Measurements from ENCODE around the gene WNT10A. TPM values are rescaled to one million over a fixed set of nuclear protein-coding genes. Genes with fewer than 3 reads are reported as not detected.

WNT10A gene
- total RNA-seq, 1 experiment from 2014 or later = 1.5 TPM

GRCh38 chr2:218879776-218880101, 913 bp upstream of the WNT10A start:
- POLR2A ChIA-PET = no interaction called here

GRCh38 chr2:218880859-218881594, 375 bp downstream of the WNT10A start:
- ChIA-PET RAD21 (ENCODE audit: low non-redundant PET in 1 of 2, low total read pairs in 2 of 2, uncharacterized antibody in 2 of 2, unreplicated experiment in 2 of 2) (no interaction called here), CTCF (interaction anchor here (15.1 kb wide), 1 partner anchor 14 kb away, joined by 278 read pairs; no protein-coding TSS in a partner anchor), POLR2A (no interaction called here)
- H3K27ac ChIP-seq (ENCODE audit: low read depth, low read length) = no peak overlapping the region; the same call in 1 of the 2 replicates
- intact Hi-C loops (cut with micrococcal nuclease) = no loop called here
- H4K20me1 ChIP-seq (ENCODE audit: insufficient read depth) = no peaks in the 10 kb centered on the region
- H3K9me3 ChIP-seq (ENCODE audit: control insufficient read depth in 1 of 2, insufficient read depth in 1 of 2, low read depth in 1 of 2, low read length in 2 of 2) = no peaks in the 10 kb centered on the region
- H3K27me3 ChIP-seq (ENCODE audit: insufficient read depth, low read length) = no peaks in the 10 kb centered on the region
- no peaks in the 10 kb centered on the region for H3K79me2 ChIP-seq (ENCODE audit: insufficient read depth, low read length)
- H3K36me3 ChIP-seq (ENCODE audit: control insufficient read depth in 1 of 2, insufficient read depth in 2 of 2, low read length in 2 of 2) = no peaks in the 10 kb centered on the region
- H3K4me2 ChIP-seq (ENCODE audit: low read length) = peak overlapping the region; percentile 79; the same call in 1 of the 2 replicates
- ATAC-seq (no peak), DNase-seq (ENCODE audit: low read depth, low spot score) (no peak)
- TF ChIP-seq POLR2A (IDR thresholded peaks at IDR 0.05; ENCODE audit: borderline replicate concordance, extremely low read depth, insufficient read depth, insufficient read length) (no peak), ZNF274 (IDR thresholded peaks at IDR 0.05; ENCODE audit: low read depth, low read length) (no peak), RAD21 (IDR thresholded peaks at IDR 0.05; ENCODE audit: low read depth) (no peak), SRF (IDR thresholded peaks at IDR 0.05; ENCODE audit: low read depth) (no peak), POLR2AphosphoS5 (IDR thresholded peaks at IDR 0.05; ENCODE audit: low read depth, low read length) (no peak), CBX3 (IDR thresholded peaks at IDR 0.05; ENCODE audit: low read depth) (no peak), SIN3A (IDR thresholded peaks at IDR 0.05; ENCODE audit: low read depth) (no peak), ELF1 (IDR thresholded peaks at IDR 0.05; ENCODE audit: borderline replicate concordance, low read depth) (no peak), TCF7L2 (IDR thresholded peaks at IDR 0.05; ENCODE audit: borderline replicate concordance, extremely low read depth, insufficient read depth, insufficient read length) (no peak), FOSL1 (IDR thresholded peaks at IDR 0.05; ENCODE audit: low read depth) (no peak), EGR1 (IDR thresholded peaks at IDR 0.05; ENCODE audit: low read depth) (no peak), ZFX (IDR thresholded peaks at IDR 0.05) (no peak), JUND (IDR thresholded peaks at IDR 0.05) (no peak), EZH2 (IDR thresholded peaks at IDR 0.05) (no peak), CEBPB (IDR thresholded peaks at IDR 0.05; ENCODE audit: low read depth) (no peak), MAX (IDR thresholded peaks at IDR 0.05) (no peak), EZH2phosphoT487 (IDR thresholded peaks at IDR 0.05; ENCODE audit: borderline replicate concordance) (no peak), ZBTB33 (IDR thresholded peaks at IDR 0.05; ENCODE audit: extremely low read depth, insufficient replicate concordance, low read length) (no peak)
- no peak overlapping the region for H3K9ac ChIP-seq (ENCODE audit: low read length)
- BruUV-seq (replicated peaks) = no TSS peak
- H3K4me3 ChIP-seq (replicated peaks in 1 of 2; ENCODE audit: low read depth in 1 of 2, low read length in 2 of 2) = peak overlapping the region in 1 of 2 experiments; percentile 47; a peak in 2 of 4 replicates
- H2AFZ ChIP-seq (ENCODE audit: low read depth, low read length, poor library complexity, severe bottlenecking) = no peak overlapping the region
- H3K4me1 ChIP-seq (ENCODE audit: control insufficient read depth in 1 of 2, insufficient read depth in 2 of 2, low read length in 2 of 2) = peaks cover 19 to 35% of the 10 kb centered on the region in 2 experiments
- no peaks in the 10 kb centered on the region for H3K9me2 ChIP-seq (ENCODE audit: insufficient read depth)

More at GRCh38 chr2:218879776-218880101, 913 bp upstream of the WNT10A start:
- no peaks in the 10 kb centered on the region for H3K27me3 ChIP-seq (ENCODE audit: insufficient read depth, low read length)
- intact Hi-C loops (cut with micrococcal nuclease) = loop anchor here (5.0 kb wide), 1 partner anchor 238 kb away; no protein-coding TSS in a partner anchor
- BruUV-seq (replicated peaks) = no TSS peak
- H3K27ac ChIP-seq (ENCODE audit: low read depth, low read length) = no peak overlapping the region; the same call in 1 of the 2 replicates
- RAD21 ChIA-PET (ENCODE audit: low non-redundant PET in 1 of 2, low total read pairs in 2 of 2, uncharacterized antibody in 2 of 2, unreplicated experiment in 2 of 2) = interaction anchor here in 1 of 2 experiments (1.0 kb wide), 1 partner anchor 17 kb away, joined by 3 read pairs; no protein-coding TSS in a partner anchor
- DNase-seq (ENCODE audit: low read depth, low spot score) (no peak), ATAC-seq (no peak)
- CTCF ChIA-PET = interaction anchor here (15.1 kb wide), 1 partner anchor 15 kb away, joined by 278 read pairs; no protein-coding TSS in a partner anchor
- no peaks in the 10 kb centered on the region for H4K20me1 ChIP-seq (ENCODE audit: insufficient read depth)
- H3K9me2 ChIP-seq (ENCODE audit: insufficient read depth) = no peaks in the 10 kb centered on the region
- peak overlapping the region in 1 of 2 experiments; percentile 47; a peak in 2 of 4 replicates for H3K4me3 ChIP-seq (replicated peaks in 1 of 2; ENCODE audit: low read depth in 1 of 2, low read length in 2 of 2)
- peak overlapping the region; percentile 79 for H3K4me2 ChIP-seq (ENCODE audit: low read length)
- H3K9ac ChIP-seq (ENCODE audit: low read length) = no peak overlapping the region
- H3K36me3 ChIP-seq (ENCODE audit: control insufficient read depth in 1 of 2, insufficient read depth in 2 of 2, low read length in 2 of 2) = no peaks in the 10 kb centered on the region
- TF ChIP-seq RAD21 (IDR thresholded peaks at IDR 0.05; ENCODE audit: low read depth) = no peak
- no peaks in the 10 kb centered on the region for H3K9me3 ChIP-seq (ENCODE audit: control insufficient read depth in 1 of 2, insufficient read depth in 1 of 2, low read depth in 1 of 2, low read length in 2 of 2)
- peaks cover 19 to 35% of the 10 kb centered on the region in 2 experiments for H3K4me1 ChIP-seq (ENCODE audit: control insufficient read depth in 1 of 2, insufficient read depth in 2 of 2, low read length in 2 of 2)
- H3K79me2 ChIP-seq (ENCODE audit: insufficient read depth, low read length) = no peaks in the 10 kb centered on the region
- H2AFZ ChIP-seq (ENCODE audit: low read depth, low read length, poor library complexity, severe bottlenecking) = no peak overlapping the region
